HG03558 (cell line): ENCODE measurements around the gene MOB3B.
A peak's percentile ranks its signal among the peaks of the same experiment; 100 is the strongest.

Experiments used
- ATAC-seq: cut with Tn5 transposase; IDR thresholded peaks from one replicate; pipeline ENCODE4 v1.9.1; 2021; ENCODE audit warnings: moderate number of reproducible peaks; ENCODE audit not compliant: unreplicated experiment; ENCODE audit errors: extremely low read depth

Gene MOB3B

DNA sequence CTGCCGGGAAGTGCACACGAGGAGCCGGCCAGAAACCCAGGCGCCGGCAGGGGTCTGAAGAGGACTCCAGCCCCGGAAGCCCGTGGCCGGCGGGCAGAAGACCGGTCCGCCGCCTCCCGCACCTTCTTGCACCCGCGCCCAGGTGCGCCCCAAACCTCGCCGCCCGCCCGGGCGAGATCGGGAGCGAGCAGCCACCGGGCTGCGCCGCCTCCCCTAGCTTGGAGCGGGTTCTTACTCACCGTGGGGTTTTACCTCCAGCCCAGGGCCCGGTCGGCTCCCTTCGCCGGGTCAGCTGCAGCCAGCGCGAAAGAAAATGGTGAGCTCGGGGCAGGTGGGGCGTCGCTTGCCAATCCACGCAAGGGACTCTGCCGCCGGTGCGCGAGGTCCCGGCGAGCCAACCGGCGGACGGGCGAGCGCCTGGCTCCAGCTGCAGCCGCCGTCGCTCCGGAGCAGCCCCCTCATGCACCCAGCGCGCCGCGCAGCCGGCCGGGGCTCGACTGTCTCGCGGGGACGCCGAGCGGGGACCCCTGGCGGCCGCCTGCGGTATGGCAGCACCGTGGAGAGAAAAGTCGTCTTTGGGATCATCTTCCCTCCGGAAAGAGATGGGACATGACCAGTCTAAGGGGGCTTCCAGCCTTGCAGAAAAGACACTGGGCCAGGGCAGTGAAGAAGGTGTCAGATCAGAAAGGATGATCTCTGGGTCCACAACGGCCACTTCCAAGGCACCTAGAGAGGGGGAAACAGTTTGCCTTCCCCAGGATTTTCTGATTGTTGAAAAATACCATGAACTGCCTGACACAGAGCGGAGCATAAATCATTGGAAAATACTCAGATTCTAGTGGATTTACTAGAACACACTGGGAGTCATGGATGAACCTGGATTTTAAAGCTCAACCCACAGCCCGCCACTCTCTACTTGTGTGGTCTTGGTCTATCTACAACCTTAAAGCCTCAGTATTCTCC, at the start of gene MOB3B:
MOB3B (minus strand) TSS at position 499 of the 963 bp plus-strand sequence. CDS start 74,264 bp downstream, outside the sequence.
- ATAC-seq = peak; percentile 66

DNA sequence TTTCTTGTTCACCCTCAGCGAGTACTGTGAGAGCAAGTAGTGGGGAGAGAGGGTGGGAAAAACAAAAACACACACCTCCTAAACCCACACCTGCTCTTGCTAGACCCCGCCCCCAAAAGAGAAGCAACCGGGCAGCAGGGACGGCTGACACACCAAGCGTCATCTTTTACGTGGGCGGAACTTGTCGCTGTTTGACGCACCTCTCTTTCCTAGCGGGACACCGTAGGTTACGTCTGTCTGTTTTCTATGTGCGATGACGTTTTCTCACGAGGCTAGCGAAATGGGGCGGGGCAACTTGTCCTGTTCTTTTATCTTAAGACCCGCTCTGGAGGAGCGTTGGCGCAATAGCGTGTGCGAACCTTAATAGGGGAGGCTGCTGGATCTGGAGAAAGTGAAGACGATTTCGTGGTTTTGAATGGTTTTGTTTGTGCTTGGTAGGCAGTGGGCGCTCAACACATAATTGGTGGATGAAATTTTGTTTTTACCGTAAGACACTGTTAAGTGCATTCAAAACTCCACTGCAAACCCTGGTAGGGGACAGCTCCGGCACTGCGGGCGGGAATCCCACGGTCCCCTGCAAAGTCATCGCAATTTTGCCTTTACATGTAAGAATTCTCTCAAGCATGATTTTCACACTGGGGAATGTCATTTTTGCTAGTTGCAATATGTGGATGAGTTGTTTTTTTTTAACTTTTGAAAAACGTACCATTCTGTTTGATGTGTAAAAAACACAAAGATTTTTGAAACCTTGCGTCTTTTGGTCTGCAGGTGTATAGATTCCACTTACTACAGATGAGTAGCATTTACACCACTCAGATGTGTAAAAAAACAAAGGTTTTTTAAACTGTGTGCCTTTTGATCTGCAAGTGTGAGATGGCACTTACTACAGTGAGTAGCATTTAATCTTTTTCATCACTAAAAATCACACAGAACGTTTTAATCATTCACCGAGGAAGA, 44.3 kb upstream of the MOB3B start:
- peak; percentile 75 for ATAC-seq

DNA sequence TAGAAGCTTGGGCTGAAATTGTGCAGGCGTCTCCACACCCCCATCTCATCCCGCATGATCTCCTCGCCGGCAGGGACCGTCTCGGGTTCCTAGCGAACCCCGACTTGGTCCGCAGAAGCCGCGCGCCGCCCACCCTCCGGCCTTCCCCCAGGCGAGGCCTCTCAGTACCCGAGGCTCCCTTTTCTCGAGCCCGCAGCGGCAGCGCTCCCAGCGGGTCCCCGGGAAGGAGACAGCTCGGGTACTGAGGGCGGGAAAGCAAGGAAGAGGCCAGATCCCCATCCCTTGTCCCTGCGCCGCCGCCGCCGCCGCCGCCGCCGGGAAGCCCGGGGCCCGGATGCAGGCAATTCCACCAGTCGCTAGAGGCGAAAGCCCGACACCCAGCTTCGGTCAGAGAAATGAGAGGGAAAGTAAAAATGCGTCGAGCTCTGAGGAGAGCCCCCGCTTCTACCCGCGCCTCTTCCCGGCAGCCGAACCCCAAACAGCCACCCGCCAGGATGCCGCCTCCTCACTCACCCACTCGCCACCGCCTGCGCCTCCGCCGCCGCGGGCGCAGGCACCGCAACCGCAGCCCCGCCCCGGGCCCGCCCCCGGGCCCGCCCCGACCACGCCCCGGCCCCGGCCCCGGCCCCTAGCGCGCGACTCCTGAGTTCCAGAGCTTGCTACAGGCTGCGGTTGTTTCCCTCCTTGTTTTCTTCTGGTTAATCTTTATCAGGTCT, 43.5 kb upstream of the MOB3B start, which contains the start of gene C9orf72:
C9orf72 (minus strand) TSS at position 564 of the 716 bp plus-strand sequence. CDS start 6,361 bp downstream, outside the sequence.
- peak; percentile 41 for ATAC-seq

DNA sequence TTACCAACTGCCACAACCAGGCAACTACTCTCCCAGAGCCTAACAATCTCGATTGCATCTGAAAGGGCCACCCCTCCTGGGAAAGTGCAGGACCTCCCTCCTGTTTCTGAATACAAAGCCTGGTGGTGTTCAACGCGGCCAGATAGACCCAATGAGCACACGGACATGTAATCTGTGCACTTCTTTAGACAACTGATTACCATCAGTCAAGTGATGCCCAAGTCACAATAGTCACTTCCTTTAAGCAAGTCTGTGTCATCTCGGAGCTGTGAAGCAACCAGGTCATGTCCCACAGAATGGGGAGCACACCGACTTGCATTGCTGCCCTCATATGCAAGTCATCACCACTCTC, 42.9 kb upstream of the MOB3B start:
- peak; percentile 20 for ATAC-seq

DNA sequence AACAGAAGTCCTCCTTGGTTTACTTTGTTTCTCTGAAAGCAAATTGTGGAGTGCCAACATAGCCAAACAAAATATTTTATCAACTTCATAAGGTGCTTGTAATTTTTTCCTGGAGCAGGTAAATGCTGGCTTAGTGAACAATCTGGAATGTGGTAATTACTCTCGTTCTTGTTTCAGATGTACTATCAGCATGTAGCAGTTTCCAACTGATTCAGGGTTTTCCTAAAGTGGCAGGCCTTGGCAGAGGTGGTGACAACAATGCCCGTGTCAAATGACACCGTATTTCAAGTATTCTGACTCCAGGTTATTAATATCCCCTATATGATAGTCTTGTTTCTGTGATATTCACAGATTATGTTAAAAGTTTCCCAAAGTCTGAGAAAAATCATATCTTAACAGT, 42.4 kb upstream of the MOB3B start:
- no peak for ATAC-seq

DNA sequence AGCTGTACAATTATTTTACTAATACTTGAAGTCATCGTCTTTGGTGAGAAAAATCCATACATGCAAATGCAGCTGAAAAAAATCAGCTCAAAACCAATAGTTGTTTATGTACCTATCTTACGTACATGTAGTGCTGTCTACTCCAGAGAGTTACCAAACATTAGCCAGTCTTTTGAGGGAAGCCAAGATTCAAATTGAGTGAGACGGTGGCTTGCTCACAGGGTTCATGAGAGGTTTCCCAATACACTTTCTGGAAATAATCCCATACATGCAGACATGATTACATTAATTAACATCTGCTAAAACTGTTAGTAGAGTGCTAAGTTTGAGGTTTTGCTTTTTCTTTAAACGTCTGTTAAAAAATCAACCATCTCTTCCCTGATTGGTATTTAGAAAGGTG, 41.4 kb upstream of the MOB3B start:
- no peak for ATAC-seq

DNA sequence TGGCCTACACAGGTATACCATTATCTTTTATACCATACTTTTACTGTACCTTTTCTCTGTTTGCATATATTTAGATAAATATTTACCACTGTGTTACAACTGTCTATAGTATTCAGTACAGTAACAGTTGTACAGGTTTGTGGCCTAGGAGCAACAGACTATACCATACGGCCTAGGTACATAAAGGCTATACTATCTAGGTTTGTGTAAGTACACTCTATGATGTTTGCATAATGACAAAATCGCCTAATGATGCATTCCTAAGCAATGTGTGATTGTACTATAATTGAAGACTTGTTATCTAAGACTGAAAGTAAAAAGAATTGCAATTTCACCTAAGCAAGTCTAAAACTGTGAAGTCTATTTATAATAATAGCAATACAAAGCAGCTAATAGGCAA, 39.8 kb upstream of the MOB3B start:
- ATAC-seq = no peak

DNA sequence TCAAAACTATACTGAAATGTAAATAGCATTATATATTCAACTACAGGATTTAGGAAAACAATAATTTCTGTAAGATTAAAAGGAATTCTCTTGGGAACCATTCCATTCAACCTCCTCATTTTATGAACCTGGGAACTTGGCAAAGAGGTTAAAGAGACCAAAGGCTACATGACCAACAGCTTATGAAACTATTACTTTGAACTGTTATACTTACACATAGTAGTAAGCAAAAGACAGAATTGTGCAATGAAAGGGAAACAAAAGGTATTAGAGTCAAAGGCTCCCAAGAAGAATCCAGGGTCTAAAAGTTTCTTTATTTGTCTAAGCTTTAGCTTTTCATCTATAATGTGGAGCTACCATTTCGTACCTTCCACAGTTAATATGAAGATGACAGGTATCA, 36.5 kb upstream of the MOB3B start:
- no peak for ATAC-seq

DNA sequence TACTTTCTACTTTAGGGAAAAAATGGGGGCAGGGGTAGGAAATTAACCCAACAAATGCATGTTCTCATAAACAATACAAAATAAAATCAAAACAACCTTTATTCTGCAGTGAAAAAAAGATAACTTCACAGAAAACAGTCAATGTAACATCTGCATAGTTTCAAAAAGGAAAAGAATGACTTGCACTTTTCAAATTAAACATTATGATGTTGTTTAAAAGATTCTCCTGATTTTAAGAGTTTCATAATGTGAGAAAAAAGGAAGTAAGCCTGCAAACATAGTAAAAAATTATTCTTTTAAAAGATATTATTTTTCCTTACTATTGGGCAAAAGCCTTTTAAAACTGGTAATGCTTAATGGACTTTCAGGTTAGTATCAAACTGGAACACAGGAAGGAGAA, 36.1 kb upstream of the MOB3B start:
- ATAC-seq = no peak

DNA sequence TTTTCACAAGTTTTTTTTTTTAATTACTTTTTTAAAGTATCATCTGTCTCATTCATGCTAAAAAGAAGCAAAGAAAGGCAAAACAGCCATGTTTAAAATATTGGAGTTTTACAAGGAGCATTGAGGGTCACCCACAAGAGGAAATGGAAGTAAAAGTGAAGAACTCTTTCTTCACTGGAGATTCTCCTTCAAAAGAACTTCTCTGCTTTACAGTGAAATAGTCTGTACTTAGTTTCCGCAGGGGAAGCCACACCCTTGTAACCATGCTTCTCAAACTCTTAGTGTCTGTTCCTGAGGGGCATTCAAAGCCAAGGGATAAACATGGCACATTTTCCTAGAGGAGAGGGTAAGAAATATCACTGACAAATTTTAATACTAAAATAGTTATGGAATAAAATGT, 35.1 kb upstream of the MOB3B start:
- ATAC-seq = no peak

DNA sequence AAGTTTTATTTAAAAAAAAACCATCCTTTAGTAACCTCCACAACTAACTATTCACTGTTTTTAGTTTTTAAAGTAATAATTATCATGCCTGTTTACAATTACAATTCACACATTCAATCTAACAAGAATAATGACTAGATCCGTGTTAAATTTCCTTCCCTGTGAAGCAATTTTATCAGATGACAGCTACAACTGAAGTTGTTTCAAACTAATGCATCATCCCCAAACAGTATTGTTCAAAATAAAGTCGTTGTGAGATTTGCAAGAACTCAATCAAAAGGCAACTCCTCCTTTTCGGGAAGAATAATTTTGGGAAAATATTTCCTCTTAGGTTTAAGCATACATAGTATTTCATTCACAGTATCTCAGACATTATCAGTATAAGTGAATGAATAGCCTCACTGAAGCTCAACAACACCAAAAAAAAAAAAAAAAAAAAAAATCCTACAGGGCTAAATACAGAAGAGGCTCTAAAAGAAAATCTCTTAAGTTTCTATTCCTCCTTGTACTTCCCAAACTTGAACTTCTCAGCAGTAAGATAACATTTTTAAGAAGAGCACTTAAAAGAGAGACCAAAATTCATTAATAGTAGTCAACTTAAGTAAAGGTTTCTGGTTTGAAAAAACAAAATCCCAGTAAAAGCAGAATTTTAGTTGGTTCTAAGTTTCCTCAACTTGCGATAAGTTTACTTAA, 34.3 kb upstream of the MOB3B start:
- no peak for ATAC-seq

DNA sequence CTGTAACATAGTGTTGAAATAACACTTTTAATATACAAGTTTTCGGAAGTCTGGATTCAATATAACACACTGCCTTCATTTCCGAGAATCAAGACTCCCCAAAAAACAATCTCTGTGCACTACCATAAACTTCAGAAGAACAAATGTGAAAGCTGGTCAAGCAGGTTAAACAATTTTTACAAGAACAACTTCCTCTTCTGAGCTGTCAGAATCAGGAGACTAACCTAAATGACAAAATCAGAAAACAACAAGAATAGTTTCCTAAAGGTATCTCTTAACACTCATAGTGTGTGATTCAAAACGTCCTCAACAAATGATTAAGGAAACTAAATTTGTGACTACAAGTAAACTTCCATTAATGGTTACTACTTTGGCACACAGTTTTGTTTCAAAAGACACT, 32.1 kb upstream of the MOB3B start:
- ATAC-seq = peak; percentile 49

DNA sequence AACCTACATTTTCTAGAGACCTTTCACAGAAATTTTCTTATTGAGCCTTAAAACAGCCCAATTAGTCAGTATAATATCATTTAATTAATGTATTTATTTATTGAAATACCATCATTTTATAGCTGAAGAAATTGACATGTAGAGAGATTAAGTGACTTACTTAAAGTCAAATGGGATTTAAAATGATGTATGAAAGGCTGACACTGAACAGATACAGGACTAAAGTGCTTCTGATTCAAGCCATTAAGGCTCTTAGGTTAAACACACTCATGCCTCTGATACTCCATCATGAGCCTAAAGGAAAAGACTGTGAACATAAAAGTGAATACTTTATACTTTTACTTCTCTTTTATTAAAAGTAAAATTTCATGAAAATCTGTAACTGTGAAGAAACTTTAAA, 30.8 kb upstream of the MOB3B start:
- ATAC-seq = no peak

DNA sequence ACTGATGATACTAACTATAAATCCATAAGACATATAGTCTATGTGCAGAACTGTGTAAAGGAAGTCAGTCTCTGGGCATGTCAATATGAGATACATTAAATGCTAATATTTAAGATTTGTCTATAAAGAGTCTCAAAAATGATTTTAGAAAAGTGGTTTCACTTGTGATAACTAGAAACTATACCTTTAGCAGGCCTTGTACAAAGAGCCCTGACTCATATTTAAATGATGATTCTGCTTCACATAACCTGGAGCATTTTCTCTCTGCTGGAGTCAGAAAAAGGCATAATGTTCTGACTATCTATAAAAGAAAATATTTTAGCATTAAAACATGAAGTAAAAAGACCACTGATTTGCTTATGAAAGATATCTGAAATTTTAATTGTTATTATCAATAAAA, 28.7 kb upstream of the MOB3B start:
- ATAC-seq = no peak

DNA sequence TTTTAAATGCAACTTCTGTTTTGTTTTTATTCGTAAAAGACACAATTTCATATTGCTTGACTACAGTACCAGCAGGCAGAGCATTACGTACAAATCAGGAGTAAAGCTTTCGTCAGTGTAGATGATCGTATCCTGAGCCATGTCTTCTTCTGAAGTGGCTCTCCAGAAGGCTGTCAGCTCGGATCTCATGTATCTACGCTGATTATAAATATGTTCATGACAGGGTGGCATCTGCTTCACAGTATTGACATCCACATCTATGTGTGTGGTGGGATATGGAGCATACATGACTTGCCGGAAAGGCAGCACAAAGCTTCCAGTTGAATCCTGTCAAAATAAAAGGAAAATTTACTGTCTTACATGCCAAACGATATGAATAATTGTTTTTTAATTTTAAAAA, 26.9 kb upstream of the MOB3B start:
- ATAC-seq = no peak

DNA sequence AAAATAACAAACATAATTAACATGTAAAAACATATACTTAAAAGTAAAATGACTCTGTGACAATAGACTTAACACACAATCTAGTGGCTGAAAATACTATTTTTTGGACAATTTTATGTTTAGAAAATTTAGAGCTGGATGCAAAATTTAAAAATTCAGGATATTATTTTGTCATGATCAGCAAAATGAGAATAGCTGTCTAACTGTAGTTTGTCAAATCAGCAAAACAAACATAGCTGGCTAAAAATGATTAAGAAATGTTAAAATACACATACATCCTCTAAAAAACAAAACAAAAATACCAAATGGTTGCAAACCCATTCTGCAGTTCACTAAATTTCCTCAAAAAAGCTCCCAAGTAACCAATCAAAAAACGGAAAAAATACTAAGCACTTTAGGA, 25.1 kb upstream of the MOB3B start:
- ATAC-seq = no peak

DNA sequence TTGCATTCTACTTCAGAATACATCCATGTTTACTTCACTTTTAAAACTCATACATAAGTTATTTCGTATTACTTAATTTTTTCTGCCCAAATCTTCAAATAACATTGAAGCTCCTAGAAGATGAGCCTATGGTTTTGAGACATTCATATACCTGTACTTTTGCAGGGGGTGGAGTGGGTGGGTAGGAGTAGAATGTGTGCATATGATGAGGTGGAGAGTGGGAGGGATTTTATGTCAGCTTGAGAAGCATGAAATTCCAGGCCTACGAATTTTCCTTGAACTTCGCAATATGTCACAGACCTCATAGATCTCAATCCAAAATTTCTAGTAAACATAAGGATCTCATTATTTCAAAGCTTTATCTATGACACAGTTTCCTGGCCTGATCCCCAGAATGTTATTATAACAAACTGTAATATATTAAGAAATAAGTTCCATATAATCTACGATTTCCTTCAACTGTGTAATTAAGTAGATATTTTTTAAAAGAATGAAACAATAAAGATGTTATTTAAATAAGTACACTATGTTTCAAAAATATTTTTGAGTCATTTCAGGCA, 19.7 kb upstream of the MOB3B start:
- ATAC-seq = no peak

DNA sequence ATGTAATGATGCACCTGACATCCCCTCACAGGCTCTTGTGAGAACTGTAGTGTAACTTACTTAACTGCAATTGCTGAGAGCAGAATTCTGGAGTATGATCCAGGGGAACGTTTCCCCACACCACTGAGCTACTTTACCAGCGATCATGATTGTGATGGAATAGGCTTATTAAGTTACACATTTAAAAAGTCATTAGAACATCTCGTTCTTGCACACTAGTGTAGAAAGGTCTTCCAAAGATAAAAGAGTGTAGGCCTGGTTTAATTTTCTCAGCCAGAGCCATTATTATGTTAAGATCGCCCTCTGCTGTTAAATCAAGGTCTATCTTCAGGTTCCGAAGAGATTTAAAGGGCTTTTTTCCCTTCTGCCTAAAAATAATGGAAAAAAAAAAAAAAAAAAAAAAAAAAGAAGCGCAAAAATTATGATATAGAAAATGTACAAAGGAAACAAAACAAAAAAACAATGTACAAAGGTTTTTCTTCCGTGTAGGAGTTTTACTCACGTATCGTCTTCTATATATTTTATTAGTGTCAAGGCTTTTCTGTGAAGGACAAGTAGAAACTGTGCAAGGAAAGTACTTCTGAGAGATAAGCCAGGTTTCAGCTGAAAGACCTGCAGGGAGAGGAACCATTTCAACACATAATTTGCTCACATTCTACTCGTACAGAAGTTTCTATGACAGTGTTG, 18.6 kb upstream of the MOB3B start:
- ATAC-seq = no peak

DNA sequence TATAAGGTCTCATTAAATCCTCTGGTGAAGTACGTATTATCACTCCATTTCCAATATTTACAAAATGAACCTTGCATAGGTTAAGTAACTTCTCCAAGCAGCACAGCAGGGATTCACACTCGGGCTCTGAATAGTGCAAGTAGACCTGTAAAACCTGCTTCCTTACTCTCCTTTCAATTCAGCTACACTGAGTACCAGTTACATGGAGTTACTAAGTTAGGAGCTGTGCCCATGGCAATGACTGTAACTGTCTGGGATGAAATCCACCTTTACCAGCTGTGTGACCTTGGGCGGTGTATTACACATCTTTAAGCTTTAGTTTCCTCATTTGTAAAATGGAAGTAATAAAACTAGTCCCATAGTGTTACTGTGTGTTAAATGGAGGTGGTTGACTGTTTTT, 15.9 kb upstream of the MOB3B start:
- no peak for ATAC-seq
